AG10803 (cell line): Measurements from ENCODE around the gene CMC4.

ENCODE experiments used
- DNase-seq: peaks from one replicate; pipeline ENCODE4 v3.0.0; 2010; ENCODE audit warnings: low read depth
- H3K4me3 ChIP-seq: 2 replicates; pipeline ENCODE4 v1.5.1; 2011; ENCODE audit warnings: mild to moderate bottlenecking, low read length, control low read depth
- CTCF ChIP-seq: conservative IDR thresholded peaks from 2 replicates; pipeline ENCODE4 v1.5.1; 2011; ENCODE audit warnings: mild to moderate bottlenecking, low read length, control low read depth, inconsistent platforms

The CMC4 gene

GRCh38 chrX:155026727-155027508, 44.0 kb downstream of the CMC4 start, which contains the start of gene FUNDC2:
FUNDC2 (plus strand) TSS chrX:155026844; CDS start chrX:155026939, 95 bp downstream.
- peak within 1 kb of the TSS; percentile 76 for H3K4me3 ChIP-seq
- no peak for TF ChIP-seq CTCF
- DNase-seq: peak; percentile 95

DNA sequence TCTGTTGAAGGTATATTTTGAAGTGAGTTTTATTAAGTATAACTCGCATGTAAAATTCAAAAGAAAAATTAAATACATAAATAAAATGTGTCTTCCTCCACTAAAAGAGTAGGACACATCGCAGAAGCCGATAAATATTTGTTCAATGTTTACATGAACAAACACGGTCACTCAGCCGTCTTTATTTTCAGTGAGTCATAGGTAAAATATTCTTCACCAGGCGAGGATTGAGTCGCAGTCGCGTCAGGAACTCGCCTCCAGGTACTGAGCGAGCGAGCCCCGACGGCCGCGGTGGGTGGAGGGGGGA, 44.6 kb downstream of the CMC4 start:
- H3K4me3 ChIP-seq: peak overlapping the region; percentile 76
- no peak for DNase-seq
- no peak for TF ChIP-seq CTCF

DNA sequence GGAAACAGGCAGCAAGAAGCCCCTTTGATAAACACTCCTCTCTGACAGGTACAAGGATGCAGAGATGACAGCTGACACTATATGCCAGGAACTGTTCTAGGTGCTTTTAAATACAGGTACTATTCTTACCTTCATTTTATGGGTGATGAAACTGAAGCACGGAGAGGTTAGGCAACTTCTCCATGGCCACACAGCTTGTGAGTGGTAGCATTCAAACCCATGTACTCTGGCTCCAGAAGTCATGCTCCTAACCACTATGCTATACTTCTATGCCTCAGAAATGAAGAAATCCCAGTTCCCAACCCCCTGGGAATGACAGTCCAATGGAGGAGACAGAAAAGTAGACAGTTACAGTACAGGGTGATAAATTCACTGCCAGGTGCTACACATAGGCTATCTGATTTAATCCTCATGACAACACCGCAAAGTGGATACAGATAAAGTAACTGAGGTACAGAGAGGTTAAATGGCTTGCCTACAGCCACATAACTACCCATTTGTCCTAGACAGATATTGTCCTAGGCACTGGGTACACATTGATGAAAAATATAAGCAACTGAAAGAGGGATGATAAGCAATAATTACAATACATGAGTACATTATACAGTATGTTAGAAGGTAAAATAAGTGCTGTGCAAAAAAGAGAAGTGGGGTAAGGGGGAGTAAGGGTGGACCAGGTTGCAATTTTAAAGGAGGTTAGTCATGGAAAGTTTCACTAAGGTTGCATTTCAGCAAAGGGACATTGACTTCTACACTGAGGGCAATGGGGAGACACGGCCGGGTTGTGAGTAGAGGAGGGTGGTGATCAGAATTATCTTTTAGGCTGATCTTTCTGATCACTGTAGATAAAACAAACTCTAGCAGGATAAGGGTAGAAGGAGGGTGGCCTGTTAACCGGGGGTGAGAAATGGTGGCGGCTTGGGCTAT, 46.8 kb downstream of the CMC4 start:
- no peak for DNase-seq
- no peak for TF ChIP-seq CTCF

GRCh38 chrX:155022585-155022984, 48.4 kb downstream of the CMC4 start, which contains the start of gene F8:
F8 (minus strand) TSS chrX:155022723; CDS start chrX:155022552, 171 bp downstream.
- no peak for DNase-seq
- TF ChIP-seq CTCF: no peak

More for the DNA sequence above, 46.8 kb downstream of the CMC4 start:
- no peak overlapping the region for H3K4me3 ChIP-seq

GRCh38 chrX:155020591-155020990, 50.3 kb downstream of the CMC4 start:
- no peak for DNase-seq

More at GRCh38 chrX:155022585-155022984, 48.4 kb downstream of the CMC4 start, which contains the start of gene F8:
- no peak within 1 kb of the TSS for H3K4me3 ChIP-seq

More at GRCh38 chrX:155020591-155020990, 50.3 kb downstream of the CMC4 start:
- TF ChIP-seq CTCF: no peak
- H3K4me3 ChIP-seq: no peak overlapping the region
